Measurements from ENCODE around the gene WASHC3.

DNA sequence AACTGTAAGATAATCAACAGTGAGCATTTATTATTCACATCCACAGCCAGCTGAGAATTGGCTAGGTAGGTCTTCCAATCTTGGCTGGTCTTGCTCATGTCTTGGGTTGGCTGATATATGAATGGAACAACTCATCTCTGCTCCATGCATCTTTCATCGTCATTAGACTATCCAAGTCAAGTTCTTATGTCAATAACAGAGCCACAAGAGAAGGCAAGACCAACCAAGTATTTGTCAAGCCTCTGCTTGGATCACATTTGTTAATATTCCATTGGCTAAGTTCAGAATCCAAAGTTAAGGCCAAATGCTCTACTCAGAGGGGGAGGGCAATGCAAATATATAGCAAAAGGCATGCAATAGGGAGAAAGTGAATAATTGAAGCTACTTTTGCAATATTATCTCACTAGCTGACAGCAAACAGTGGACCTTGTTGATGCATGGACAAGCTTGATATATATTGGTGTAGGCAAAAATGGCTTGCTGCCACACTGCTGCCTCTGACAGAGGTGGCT lies 53.1 kb downstream of the WASHC3 start:
- TF ChIP-seq, protein P1, sequence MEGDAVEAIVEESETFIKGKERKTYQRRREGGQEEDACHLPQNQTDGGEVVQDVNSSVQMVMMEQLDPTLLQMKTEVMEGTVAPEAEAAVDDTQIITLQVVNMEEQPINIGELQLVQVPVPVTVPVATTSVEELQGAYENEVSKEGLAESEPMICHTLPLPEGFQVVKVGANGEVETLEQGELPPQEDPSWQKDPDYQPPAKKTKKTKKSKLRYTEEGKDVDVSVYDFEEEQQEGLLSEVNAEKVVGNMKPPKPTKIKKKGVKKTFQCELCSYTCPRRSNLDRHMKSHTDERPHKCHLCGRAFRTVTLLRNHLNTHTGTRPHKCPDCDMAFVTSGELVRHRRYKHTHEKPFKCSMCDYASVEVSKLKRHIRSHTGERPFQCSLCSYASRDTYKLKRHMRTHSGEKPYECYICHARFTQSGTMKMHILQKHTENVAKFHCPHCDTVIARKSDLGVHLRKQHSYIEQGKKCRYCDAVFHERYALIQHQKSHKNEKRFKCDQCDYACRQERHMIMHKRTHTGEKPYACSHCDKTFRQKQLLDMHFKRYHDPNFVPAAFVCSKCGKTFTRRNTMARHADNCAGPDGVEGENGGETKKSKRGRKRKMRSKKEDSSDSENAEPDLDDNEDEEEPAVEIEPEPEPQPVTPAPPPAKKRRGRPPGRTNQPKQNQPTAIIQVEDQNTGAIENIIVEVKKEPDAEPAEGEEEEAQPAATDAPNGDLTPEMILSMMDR (conservative IDR thresholded peaks at IDR 0.05; ENCODE audit: low read depth, low read length) = no peak
- TF ChIP-seq EZH2 (IDR thresholded peaks at IDR 0.05; ENCODE audit: low read length, unreplicated experiment) (no peak), EZH2phosphoT487 (IDR thresholded peaks at IDR 0.05; ENCODE audit: borderline replicate concordance, low read length) (no peak)
